Stimulated activated CD4-positive, alpha-beta T cell treated with anti-CD3 and anti-CD28 coated beads, TNF-alpha, amount 100 ng/mL, for 4 hours (primary cell): ENCODE results near the gene ZNF385C.

Source experiments
- DNase-seq, 3 experiments: peaks; one replicate each; pipeline ENCODE4 v3.0.0-alpha.2; 2020; ENCODE audit warnings: low read depth in 3 of 3

The ZNF385C gene

DNA sequence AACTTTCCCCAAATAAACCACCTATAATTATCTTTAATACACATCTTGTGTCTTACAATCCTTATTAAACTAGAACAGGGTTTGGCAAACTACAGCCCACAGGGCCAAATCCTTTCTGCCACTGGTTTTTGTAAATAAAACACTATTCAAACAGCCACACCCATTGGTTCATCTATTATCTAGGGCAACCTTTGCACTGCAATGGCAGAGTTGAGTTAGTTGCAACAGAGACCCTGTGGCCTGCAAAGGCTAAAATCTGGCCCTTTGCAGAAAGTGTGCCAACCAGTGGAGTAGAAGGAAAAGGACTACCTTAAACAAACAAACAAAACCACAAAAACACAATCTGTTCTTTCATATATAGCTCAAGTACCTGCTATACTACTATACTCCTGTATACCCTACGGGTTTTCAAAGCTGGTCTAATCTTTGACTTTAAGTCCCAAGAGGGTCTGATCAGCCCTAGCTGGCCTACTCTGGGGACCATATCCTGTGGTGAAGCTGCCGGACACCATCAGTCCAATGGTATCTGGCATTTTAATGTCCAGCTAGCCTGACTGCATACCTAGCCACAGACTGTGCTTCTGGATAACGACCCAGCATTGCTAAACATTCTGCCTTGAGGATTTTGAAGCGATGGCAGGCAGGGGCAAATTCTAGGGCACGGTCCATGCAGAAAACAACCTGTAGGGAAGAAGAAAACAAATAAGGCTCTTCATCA is 108.4 kb downstream of the ZNF385C start:
- DNase-seq: no peak

DNA sequence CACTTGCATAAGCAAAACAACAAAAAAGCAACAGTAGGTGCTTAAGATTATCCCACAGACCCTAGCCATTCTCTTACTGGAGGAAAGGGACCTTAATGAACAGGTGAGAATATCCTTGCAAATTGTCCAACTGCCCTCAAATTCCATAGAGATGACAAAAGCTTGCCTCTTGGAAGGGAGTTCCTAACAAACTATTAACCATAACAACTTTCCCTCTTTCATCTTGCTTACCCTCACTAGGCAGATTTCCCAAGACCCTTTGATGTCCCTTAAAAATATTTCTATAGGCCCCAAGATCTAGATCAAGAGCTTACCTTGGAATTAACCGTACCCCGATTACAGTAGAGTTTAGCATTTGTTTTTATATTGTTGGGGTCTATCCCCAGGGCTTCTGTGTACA is 109.9 kb downstream of the ZNF385C start:
- DNase-seq: no peak

DNA sequence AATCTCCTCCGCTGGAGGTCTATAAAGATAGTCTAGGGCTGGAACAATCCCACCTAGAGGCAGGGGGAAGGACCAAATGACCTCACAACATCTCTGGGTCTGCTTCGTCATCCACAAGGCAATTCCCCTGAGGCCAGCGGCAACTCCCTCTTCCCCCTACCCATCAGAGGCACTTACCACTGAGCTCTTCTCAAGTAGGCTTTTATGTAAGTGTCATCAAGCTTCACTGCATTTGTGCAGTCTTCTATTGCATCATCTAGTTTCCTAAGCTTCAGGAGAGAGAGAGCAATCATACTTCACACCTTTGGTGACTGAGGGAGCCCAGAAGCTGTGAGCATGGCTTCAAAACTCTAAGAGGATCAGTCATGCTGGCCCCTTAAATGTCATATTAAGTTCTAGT is 110.6 kb downstream of the ZNF385C start:
- no peak for DNase-seq

DNA sequence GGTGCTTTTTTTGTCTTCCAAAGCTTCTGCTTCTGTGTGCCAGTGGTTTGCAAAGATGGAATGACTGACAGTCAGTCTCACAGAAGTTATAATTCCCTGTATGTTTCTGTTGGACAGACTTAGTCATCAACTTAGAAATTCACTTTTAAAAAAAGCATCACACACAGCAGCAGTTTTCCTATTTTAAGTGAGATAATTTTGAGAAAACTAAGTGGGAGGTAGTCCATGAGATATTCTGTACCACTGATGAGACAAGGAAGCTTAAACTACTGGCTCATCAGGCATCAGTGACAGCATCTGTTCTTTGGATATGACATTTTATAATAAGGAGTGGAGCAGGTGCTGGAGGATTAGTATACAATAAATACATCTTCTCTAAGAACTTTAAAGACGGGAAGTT is 111.6 kb downstream of the ZNF385C start:
- DNase-seq: no peak

DNA sequence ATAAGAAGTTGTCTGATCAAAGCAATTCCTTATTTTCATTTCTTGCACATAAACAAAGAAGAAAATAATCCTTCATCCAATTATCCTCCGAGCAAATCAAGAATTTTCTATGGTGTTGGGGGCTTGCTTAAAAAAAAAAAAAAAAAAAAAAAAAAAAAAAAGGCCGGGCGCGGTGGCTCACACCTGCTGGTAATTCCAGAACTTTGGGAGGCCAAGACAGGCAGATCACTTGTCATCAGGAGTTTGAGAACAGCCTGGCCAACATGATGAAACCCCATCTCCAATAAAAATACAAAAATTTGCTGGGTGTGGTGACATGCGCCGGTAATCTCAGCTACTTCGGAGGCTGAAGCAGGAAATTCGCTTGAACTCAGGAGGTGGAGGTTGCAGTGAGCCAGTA is 112.4 kb downstream of the ZNF385C start:
- DNase-seq: no peak

DNA sequence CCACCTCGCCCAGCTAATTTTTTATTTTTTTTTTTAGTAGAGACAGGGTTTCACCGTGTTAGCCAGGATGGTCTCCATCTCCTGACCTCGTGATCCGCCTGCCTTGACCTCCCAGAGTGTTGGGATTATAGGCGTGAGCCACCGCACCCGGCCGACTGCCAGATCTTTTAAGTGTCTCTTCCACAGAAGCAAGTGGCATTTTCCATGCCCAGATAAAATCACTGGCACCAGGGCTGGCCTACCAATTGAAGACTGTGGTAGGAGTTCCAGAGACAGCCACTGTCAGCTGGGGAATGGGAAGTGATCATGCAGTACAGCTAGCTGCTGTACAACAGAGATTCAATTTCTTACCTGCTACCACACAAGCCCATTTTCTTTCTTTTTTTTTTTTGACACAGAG is 113.8 kb downstream of the ZNF385C start:
- no peak for DNase-seq

DNA sequence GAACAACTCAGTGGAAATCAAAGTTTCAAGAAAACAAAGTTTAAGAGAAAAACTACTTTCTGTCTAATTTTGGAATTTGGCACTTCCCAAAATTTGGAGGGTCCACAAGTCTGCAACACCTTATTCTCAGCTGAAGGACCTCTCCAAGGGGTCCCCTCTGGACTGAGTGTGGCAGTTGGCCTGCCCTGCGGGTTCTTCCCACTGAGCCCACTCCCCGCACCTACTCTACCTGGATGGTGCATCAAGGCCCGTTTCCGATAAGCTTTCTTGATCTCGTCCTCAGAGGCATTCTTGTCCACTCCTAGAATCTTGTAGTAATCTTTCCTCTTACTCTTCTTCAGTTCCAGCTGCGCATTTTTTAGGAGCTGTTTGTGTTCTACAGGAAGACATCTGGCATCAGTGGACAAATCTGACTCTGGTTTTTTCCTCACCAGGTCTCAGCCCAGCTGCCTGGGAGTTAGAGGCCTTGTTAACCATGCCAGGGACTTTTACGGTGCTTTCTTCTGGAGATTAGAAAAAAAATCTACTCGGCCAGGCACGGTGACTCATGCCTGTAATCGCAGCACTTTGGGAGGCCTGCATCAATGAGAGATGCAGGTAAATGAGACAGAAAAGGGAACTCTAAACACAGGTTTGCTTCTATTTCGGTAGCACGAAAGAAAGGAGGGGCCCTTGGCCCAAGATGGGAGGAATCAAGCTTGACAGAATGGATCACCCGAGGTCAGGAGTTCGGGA is 116.1 kb downstream of the ZNF385C start:
- DNase-seq: no peak

DNA sequence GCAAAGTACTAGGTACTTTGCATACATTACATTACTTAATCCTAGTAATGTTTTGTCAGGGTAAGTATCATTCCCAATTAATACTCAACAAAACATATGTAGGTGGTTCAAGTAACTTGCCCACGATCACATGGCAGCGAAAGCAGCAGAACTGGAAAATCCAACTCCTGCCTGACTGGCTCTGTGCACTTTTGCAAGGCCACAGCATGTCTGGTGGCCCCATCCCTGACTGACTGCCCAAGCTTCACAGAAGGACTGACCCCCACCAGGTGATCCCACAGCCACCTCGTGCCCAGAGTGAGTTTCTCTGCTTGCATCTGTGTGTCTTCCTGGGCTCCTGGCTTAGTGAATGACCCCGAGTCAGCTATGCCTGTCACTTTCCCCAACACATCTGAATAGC is 120.3 kb downstream of the ZNF385C start:
- DNase-seq: no peak

DNA sequence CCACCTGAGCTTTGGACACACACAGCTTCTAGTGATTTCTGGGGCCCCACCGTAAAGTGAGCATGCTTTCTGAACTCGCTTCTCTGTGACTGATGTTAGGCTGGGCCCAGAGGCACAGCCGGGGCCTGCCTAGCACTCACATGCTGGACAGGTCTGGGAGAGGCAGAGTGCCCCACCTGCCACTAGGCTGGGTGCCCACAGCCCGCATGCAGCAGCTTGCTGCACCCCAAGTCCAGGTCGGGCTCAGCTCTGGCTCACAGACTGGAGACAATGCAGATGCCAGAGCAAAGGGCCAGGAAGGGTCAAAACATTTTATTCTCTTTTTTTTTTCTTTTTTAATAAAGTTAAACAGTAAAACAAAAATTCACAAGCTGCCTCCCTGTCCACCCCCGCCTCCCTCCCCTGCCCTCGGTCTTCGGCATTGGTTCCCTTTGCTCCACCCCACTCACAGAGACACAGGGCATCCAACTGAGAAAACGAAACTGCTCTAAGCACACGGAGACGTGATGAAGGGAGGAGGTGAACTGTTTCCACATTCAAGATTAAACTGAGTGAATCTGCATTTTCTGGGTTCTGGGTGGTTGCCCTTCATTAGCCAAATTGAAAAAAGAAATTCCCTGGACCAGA is 122.0 kb downstream of the ZNF385C start:
- no peak for DNase-seq
